Endometrial microvascular endothelial cells (primary cell): Measurements from ENCODE around the gene POLR3B. TPM values are rescaled to one million over a fixed set of nuclear protein-coding genes. Genes with fewer than 3 reads are reported as not detected.

Source experiments
- in situ Hi-C: cut with HindIII; loops from 2 replicates; pipeline ENCODE4 v1.10.0; 2017; ENCODE audit warnings: low sequenced_read_pairs, low pct_unique_long_range_greater_than_20kb; ENCODE audit errors: inconsistent ontology term
- total RNA-seq: library from RNA; depleted of rRNA; stranded (reverse); fragments of >200 nt; gene quantifications from one replicate; pipeline ENCODE4 v1.2.3, GENCODE V29; 2015; ENCODE audit errors: inconsistent ontology term

The POLR3B gene
- total RNA-seq, 1 donor from 2014 or later = 14.3 TPM

- in situ Hi-C loops = loop anchor here (10.0 kb wide), 1 partner anchor 46 kb away; no protein-coding TSS in a partner anchor
Measured at GRCh38 chr12:106341086-106341877, 16.3 kb upstream of the POLR3B start.

GRCh38 chr12:106342397-106343213 lies 14.9 kb upstream of the POLR3B start:
- in situ Hi-C loops = loop anchor here (10.0 kb wide), 1 partner anchor 48 kb away; no protein-coding TSS in a partner anchor

DNA sequence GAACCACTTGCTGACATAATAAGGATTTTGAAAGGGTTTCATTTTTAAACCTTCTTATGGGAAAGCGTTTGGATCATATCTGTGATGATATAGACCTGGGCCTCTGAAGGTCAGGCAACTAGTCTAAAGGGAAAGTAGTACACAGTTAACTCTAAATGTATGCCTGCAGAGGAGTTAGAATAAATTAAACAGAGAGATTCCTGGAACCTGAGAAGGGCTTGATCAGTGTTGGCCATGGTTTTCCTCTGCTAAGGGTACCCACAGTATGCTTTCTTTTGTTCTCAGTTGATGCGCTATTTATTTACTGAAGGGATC lies 14.4 kb upstream of the POLR3B start:
- in situ Hi-C loops = loop anchor here (10.0 kb wide), 1 partner anchor 48 kb away; no protein-coding TSS in a partner anchor

GRCh38 chr12:106344131-106344530 lies 13.4 kb upstream of the POLR3B start:
- in situ Hi-C loops = loop anchor here (10.0 kb wide), 1 partner anchor 49 kb away; no protein-coding TSS in a partner anchor

- in situ Hi-C loops = loop anchor here (10.0 kb wide), 1 partner anchor 51 kb away; no protein-coding TSS in a partner anchor
Measured at GRCh38 chr12:106345746-106346145, 11.8 kb upstream of the POLR3B start.

GRCh38 chr12:106348411-106348810 lies 9.1 kb upstream of the POLR3B start:
- in situ Hi-C loops = loop anchor here (10.0 kb wide), 1 partner anchor 54 kb away; no protein-coding TSS in a partner anchor

- in situ Hi-C loops = no loop called here
Measured at GRCh38 chr12:106353175-106353574, 4.4 kb upstream of the POLR3B start.

GRCh38 chr12:106358396-106359241 lies 1.1 kb downstream of the POLR3B start:
- in situ Hi-C loops = no loop called here

DNA sequence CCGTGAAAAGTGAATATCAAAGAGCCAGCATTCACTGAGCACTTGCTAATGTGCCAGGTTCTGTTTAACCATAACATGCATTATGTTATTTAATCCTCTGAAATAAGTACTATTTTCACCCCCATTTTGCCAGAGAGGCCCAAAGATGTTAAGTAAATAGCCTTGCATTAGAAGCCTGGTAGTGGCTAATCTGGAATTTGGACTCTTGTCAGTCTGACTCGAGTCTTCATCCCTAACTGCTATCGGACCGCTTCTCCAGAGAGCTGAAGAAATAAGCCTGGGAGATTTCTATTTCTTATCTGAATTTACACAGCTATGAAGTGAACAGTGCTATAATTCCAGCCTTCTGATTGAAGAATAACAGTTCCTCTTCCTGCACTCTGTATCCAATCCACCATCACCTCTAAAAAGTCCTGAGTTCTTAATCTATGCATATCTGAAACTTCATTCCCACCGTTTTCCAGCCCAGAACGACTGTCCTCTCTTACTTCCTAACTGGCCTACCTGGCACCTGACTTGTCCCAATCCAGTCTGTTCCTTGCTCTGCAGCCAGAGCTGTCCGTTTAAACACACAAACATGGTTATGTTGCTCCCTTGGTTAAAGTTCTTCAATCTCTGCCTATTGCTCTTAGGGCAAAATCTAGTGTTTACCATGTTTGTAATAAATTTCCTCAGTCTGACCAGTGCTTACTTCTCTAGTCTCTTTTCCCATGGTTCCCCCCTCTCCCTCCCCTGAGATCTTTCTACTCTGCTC lies 2.3 kb downstream of the POLR3B start:
- in situ Hi-C loops = no loop called here

GRCh38 chr12:106360400-106360994 lies 2.9 kb downstream of the POLR3B start:
- in situ Hi-C loops = no loop called here

DNA sequence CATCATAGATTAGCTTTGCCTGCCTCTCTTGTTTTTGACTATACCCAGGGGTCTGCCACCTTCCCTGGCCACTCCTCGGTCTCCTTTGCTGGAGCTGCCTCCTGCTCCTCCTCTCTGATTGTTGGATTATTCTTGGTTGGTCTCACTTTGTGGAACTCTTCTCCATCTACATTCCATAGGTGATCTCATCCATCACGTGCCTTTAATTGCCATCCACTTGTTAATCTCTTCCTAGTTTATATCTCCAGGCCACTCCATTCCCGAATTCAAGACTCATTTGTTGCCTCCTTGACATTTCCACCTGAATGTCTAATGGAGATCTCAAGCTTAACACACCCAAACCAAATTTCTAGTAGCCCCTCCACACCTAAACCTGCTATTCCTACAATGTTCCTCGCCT lies 5.4 kb downstream of the POLR3B start:
- in situ Hi-C loops = no loop called here

GRCh38 chr12:106364261-106364660 lies 6.7 kb downstream of the POLR3B start:
- in situ Hi-C loops = no loop called here

- in situ Hi-C loops = no loop called here
Measured at GRCh38 chr12:106369624-106370346, 12.2 kb downstream of the POLR3B start.

DNA sequence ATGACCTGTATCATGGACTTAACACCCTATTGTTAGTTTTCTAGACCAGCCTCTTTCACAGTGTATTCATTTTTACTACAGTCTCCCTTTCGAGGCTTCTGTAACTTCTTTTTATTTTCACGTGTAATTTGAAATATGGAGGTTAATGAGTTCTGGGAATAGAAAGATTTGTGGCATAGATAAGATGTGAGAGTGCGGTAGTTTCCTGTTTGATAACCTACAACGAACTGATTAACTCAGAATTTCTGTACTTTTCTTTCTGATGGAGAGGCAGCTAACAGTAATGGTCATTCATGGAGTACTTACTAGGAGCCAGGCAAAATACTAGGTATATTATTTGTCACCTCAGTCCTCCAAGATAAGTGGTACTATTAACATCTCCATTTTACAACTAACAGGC lies 21.2 kb downstream of the POLR3B start:
- in situ Hi-C loops = loop anchor here (25.0 kb wide), 1 partner anchor 534 kb away; no protein-coding TSS in a partner anchor

DNA sequence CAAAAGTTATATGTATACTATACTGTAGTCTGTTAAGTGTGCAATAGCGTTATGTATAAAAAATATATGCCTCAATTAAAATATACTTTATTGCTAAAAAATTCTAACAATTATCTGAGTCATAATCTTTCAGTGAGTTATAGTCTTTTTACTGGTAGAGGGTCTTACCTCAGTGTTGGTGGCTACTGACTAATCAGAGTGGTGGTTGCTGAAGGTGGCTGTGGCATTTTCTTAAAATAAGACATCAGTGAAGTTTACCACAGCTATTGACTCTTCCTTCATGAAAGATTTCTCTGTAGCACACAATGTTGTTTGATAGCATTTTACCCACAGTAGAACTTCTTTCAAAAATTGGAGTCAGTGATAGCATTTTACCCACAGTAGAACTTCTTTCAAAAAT lies 23.4 kb downstream of the POLR3B start:
- in situ Hi-C loops = loop anchor here (25.0 kb wide), 1 partner anchor 531 kb away; no protein-coding TSS in a partner anchor

DNA sequence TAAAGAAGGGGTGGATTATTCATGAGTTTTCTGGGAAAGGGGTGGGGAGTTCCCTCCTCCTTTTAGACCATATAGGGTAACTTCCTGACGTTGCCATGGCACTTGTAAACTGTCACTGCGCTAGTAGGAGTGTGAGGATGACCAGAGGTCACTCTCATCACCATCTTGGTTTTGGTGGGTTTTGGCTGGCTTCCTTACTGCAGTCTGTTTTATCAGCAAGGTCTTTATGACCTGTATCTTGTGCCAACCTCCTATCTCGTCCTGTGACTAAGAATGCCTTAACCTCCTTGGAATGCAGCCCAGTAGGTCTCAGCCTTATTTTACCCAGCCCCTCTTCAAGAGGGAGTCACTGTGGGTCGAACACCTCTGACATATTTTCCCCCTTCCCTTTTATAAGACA lies 24.3 kb downstream of the POLR3B start:
- in situ Hi-C loops = loop anchor here (25.0 kb wide), 1 partner anchor 530 kb away; no protein-coding TSS in a partner anchor
